Thyroid gland (tissue), 4 donors: ENCODE data around the gene TIMM17A. TPM values are rescaled to one million over a fixed set of nuclear protein-coding genes. Genes with fewer than 3 reads are reported as not detected.
"Not testable (repeated sequence)": the region's sequence is repeated elsewhere in the genome, so short reads cannot be mapped to it uniquely, and the experiment has no call there.

Source experiments
- DNase-seq, 2 donors: peaks; one replicate each; pipeline ENCODE4 v3.0.0-alpha.2; 2019
- H3K27ac ChIP-seq, 3 donors: fragments of 200-600 bp; sonication (generic); 1 replicate in 2 of 3; 2 replicates in 1 of 3; pipeline ENCODE4 v1.5.1; 2016 to 2019; ENCODE audit warnings: mild to moderate bottlenecking in 1 of 3, moderate library complexity in 1 of 3
- H3K27me3 ChIP-seq: fragments of 200-600 bp; sonication (generic); one replicate; pipeline ENCODE4 v1.5.1; 2019
- H3K36me3 ChIP-seq, 2 donors: fragments of 200-600 bp; sonication (generic); one replicate each; pipeline ENCODE4 v1.5.1; 2016 to 2019
- H3K4me1 ChIP-seq, 2 donors: fragments of 200-600 bp; sonication (generic); one replicate each; pipeline ENCODE4 v1.5.1; 2017 to 2019
- H3K4me3 ChIP-seq, 3 donors: fragments of 200-600 bp; sonication (generic); replicated peaks in 1 of 3; 1 replicate in 2 of 3; 2 replicates in 1 of 3; pipeline ENCODE4 v1.5.1; 2016; ENCODE audit warnings: mild to moderate bottlenecking in 1 of 3
- H3K9me3 ChIP-seq: fragments of 200-600 bp; sonication (generic); one replicate; pipeline ENCODE4 v1.5.1; 2017
- CTCF ChIP-seq, 6 experiments: fragments of 200-600 bp in 3 of 6; fragments of 450-650 bp in 3 of 6; sonication (generic) in 3 of 6; IDR thresholded peaks; one replicate each; pipeline ENCODE4 v1.5.1; 2016 to 2019; ENCODE audit warnings: antibody characterized with exemption in 6 of 6, mild to moderate bottlenecking in 2 of 6, inconsistent platforms in 1 of 6, moderate library complexity in 1 of 6
- POLR2A ChIP-seq, 2 donors: fragments of 450-650 bp; IDR thresholded peaks; one replicate each; pipeline ENCODE4 v1.6.1; 2017; ENCODE audit warnings: antibody characterized with exemption in 2 of 2, mild to moderate bottlenecking in 2 of 2, moderate library complexity in 1 of 2
- WGBS, 2 donors: methylation state at CpG; one replicate each; pipeline ENCODE4 v1.1.5; 2017; 5-methylcytosine and 5-hydroxymethylcytosine counted together
- intact Hi-C: fragments of 100-400 bp; cut with DNase I; formaldehyde crosslinking; loops from one replicate; pipeline ENCODE4 v1.15.1; 2023
- microRNA-seq: library from miRNA; unstranded; fragments of <30 nt; microRNA quantifications from one replicate; pipeline ENCODE4, GENCODE V29; 2016
- small RNA-seq: library from RNA; depleted of rRNA; stranded (forward); fragments of <200 nt; gene quantifications from one replicate; pipeline ENCODE3, GENCODE V24; 2016
- total RNA-seq, 4 donors: library from RNA; depleted of rRNA; stranded (reverse); fragments of >200 nt; gene quantifications; one replicate each; pipeline ENCODE4 v1.2.3, GENCODE V29; 2016

Gene TIMM17A
- total RNA-seq, 4 donors from 2014 or later: 34.7 to 46.8 (median 40.1) TPM

- H3K4me1 ChIP-seq: peaks cover 6 to 25% of the 10 kb centered on the region in 2 donors
- no peak overlapping the region for H3K27ac ChIP-seq
- DNase-seq: no peak
- TF ChIP-seq CTCF (IDR thresholded peaks at IDR 0.05): no peak
- TF ChIP-seq POLR2A (IDR thresholded peaks at IDR 0.05): no peak
- no peaks in the 10 kb centered on the region for H3K9me3 ChIP-seq
- 91 to 92% methylated on average over 19 to 21 of the region's 21 CpGs for WGBS, 2 donors
- H3K27me3 ChIP-seq: no peaks in the 10 kb centered on the region
- intact Hi-C loops: no loop called here
- H3K4me3 ChIP-seq: no peak overlapping the region
- H3K36me3 ChIP-seq: peaks cover 5 to 11% of the 10 kb centered on the region in 2 donors
Observed at GRCh38 chr1:202016811-202017748, 61.8 kb downstream of the TIMM17A start.

GRCh38 chr1:202017749-202018467 is 62.6 kb downstream of the TIMM17A start:
- no peak for TF ChIP-seq POLR2A (IDR thresholded peaks at IDR 0.05)
- TF ChIP-seq CTCF (IDR thresholded peaks at IDR 0.05): no peak

GRCh38 chr1:202018468-202019234 is 63.3 kb downstream of the TIMM17A start:
- Histone ChIP-seq H3K4me3 (no peak overlapping the region), H3K36me3 (peaks cover 1 to 5% of the 10 kb centered on the region in 2 donors), H3K4me1 (peaks cover 6 to 34% of the 10 kb centered on the region in 2 donors), H3K27me3 (no peaks in the 10 kb centered on the region), H3K27ac (peak overlapping the region in 1 of 3 donors; percentile 47), H3K9me3 (no peaks in the 10 kb centered on the region)
- 67 to 68% methylated on average over 17 of the region's 19 CpGs for WGBS, 2 donors
- TF ChIP-seq CTCF (IDR thresholded peaks at IDR 0.05) (no peak), POLR2A (IDR thresholded peaks at IDR 0.05) (no peak)
- no peak for DNase-seq
- intact Hi-C loops: no loop called here

More at GRCh38 chr1:202017749-202018467, 62.6 kb downstream of the TIMM17A start:
- Histone ChIP-seq H3K27me3 (no peaks in the 10 kb centered on the region), H3K4me1 (peaks cover 6 to 29% of the 10 kb centered on the region in 2 donors), H3K27ac (peak overlapping the region in 1 of 3 donors; percentile 47), H3K4me3 (no peak overlapping the region), H3K9me3 (no peaks in the 10 kb centered on the region), H3K36me3 (peaks cover 5 to 9% of the 10 kb centered on the region in 2 donors)
- DNase-seq: no peak
- intact Hi-C loops: no loop called here
- WGBS, 2 donors: 74 to 79% methylated on average over 16 of the region's 18 CpGs

- Histone ChIP-seq H3K27ac (peak overlapping the region in 1 of 3 donors; percentile 30), H3K4me1 (peaks cover 6 to 34% of the 10 kb centered on the region in 2 donors)
- H3K4me3 ChIP-seq, H3K36me3 ChIP-seq, intact Hi-C loops, DNase-seq, H3K27me3 ChIP-seq, H3K9me3 ChIP-seq: not testable (repeated sequence)
- WGBS, 2 donors: 90 to 91% methylated on average over 8 of the region's 8 CpGs
Observed at GRCh38 chr1:202019235-202019558, 63.9 kb downstream of the TIMM17A start.

Small RNAs within 50 kb of the gene (microRNA-seq; reads per million reads assigned to microRNA genes)
- not detected for gene MIR6740

Small RNAs within 50 kb of the gene (small RNA-seq; reads per million reads assigned to genes)
- not detected for gene MIR6740
- gene RF00156: not detected

Other genes with a start within 250 kb of the TIMM17A start
- 10 to 100 TPM; 28.4 to 42.1 (median 36.7) TPM for gene IPO9, start 126.3 kb upstream of the TIMM17A start, total RNA-seq
- gene SHISA4, start 66.6 kb upstream of the TIMM17A start, total RNA-seq: 10 to 100 TPM; 28.8 to 60.3 (median 50.3) TPM
- gene LMOD1, start 9.0 kb upstream of the TIMM17A start, total RNA-seq: 10 to 100 TPM; 30.6 to 50.0 (median 35.9) TPM
- gene RNPEP, start 27.1 kb downstream of the TIMM17A start, total RNA-seq: 10 to 100 TPM; 61.4 to 98.1 (median 85.7) TPM
- 10 to 100 TPM in 2 of 4 donors, 1 to 10 TPM in 2; 6.6 to 28.8 (median 12.6) TPM for gene ELF3, start 55.1 kb downstream of the TIMM17A start, total RNA-seq
- under 1 TPM in 2 of 4 donors, not detected in 2; 0.22 to 0.34 TPM for gene GPR37L1, start 167.4 kb downstream of the TIMM17A start, total RNA-seq
- gene ARL8A, start 189.2 kb downstream of the TIMM17A start, total RNA-seq: 10 to 100 TPM; 31.2 to 38.6 (median 35.0) TPM
- gene PTPN7, start 205.1 kb downstream of the TIMM17A start, total RNA-seq: 1 to 10 TPM; 1.3 to 4.3 (median 2.1) TPM
- gene LGR6, start 238.3 kb downstream of the TIMM17A start, total RNA-seq: 1 to 10 TPM; 2.8 to 7.0 (median 4.5) TPM